WERI-Rb-1 (cell line): Measurements from ENCODE around the gene KSR1.
"Not testable (repeated sequence)": the region's sequence is repeated elsewhere in the genome, so short reads cannot be mapped to it uniquely, and the experiment has no call there.

Source experiments
- DNase-seq: peaks from one replicate; pipeline ENCODE4 v3.0.0-alpha.2; 2020
- H3K27ac ChIP-seq: fragments of 250-450 bp; sonication (Bioruptor Pico); 2 replicates; pipeline ENCODE4 v1.5.1; 2020; ENCODE audit warnings: mild to moderate bottlenecking, moderate library complexity
- H3K27me3 ChIP-seq: fragments of 250-450 bp; sonication (Bioruptor Pico); 2 replicates; pipeline ENCODE4 v1.5.1; 2021; ENCODE audit warnings: mild to moderate bottlenecking, low read depth, moderate library complexity; ENCODE audit not compliant: insufficient read depth, severe bottlenecking
- H3K36me3 ChIP-seq: fragments of 250-450 bp; sonication (Bioruptor Pico); 2 replicates; pipeline ENCODE4 v1.5.1; 2020; ENCODE audit warnings: mild to moderate bottlenecking, moderate library complexity
- H3K4me3 ChIP-seq: 2 replicates; pipeline ENCODE4 v1.5.1; 2011; ENCODE audit warnings: low read depth, mild to moderate bottlenecking, control low read depth, low read length
- H3K9me3 ChIP-seq: fragments of 250-450 bp; sonication (Bioruptor Pico); 2 replicates; pipeline ENCODE4 v1.5.1; 2021; ENCODE audit warnings: mild to moderate bottlenecking, moderate library complexity; ENCODE audit not compliant: severe bottlenecking
- TF ChIP-seq, protein P1 (sequence below): IDR thresholded peaks from 2 replicates; pipeline ENCODE4 v1.5.1; 2011; ENCODE audit warnings: low read depth, mild to moderate bottlenecking, control low read depth, inconsistent platforms, low read length

The KSR1 gene

DNA sequence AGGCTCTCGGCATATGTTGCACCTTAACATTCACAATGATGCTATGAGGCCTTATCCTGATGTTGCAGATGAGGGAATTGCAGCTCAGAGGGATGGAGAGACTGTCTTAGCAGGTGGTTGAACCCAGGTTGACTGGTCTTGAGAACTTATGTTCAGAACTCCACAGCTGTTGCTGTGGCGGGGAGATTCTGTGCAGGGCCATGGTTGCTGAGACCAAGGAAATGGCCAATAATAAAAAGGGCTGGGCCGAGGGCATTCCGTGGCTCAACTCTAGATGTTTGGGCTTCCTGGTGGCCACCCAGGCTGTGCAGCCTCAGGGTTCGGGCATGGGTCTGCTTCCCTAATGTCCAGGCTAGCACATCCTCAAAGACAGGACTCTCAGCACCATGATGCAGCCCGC, 5.9 kb downstream of the KSR1 start:
- no peak for DNase-seq
- H3K27ac ChIP-seq: no peak overlapping the region
- peaks cover 9% of the 10 kb centered on the region; the same call in 1 of the 2 replicates for H3K36me3 ChIP-seq
- H3K9me3 ChIP-seq: no peaks in the 10 kb centered on the region
- no peaks in the 10 kb centered on the region for H3K27me3 ChIP-seq
- TF ChIP-seq, protein P1, sequence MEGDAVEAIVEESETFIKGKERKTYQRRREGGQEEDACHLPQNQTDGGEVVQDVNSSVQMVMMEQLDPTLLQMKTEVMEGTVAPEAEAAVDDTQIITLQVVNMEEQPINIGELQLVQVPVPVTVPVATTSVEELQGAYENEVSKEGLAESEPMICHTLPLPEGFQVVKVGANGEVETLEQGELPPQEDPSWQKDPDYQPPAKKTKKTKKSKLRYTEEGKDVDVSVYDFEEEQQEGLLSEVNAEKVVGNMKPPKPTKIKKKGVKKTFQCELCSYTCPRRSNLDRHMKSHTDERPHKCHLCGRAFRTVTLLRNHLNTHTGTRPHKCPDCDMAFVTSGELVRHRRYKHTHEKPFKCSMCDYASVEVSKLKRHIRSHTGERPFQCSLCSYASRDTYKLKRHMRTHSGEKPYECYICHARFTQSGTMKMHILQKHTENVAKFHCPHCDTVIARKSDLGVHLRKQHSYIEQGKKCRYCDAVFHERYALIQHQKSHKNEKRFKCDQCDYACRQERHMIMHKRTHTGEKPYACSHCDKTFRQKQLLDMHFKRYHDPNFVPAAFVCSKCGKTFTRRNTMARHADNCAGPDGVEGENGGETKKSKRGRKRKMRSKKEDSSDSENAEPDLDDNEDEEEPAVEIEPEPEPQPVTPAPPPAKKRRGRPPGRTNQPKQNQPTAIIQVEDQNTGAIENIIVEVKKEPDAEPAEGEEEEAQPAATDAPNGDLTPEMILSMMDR: no peak
- no peak overlapping the region for H3K4me3 ChIP-seq

GRCh38 chr17:27462714-27463113, 6.5 kb downstream of the KSR1 start:
- DNase-seq: no peak
- no peak overlapping the region for H3K27ac ChIP-seq
- no peaks in the 10 kb centered on the region for H3K9me3 ChIP-seq
- peaks cover 9% of the 10 kb centered on the region; the same call in 1 of the 2 replicates for H3K36me3 ChIP-seq
- TF ChIP-seq, protein P1: no peak
- H3K27me3 ChIP-seq: no peaks in the 10 kb centered on the region
- H3K4me3 ChIP-seq: no peak overlapping the region

DNA sequence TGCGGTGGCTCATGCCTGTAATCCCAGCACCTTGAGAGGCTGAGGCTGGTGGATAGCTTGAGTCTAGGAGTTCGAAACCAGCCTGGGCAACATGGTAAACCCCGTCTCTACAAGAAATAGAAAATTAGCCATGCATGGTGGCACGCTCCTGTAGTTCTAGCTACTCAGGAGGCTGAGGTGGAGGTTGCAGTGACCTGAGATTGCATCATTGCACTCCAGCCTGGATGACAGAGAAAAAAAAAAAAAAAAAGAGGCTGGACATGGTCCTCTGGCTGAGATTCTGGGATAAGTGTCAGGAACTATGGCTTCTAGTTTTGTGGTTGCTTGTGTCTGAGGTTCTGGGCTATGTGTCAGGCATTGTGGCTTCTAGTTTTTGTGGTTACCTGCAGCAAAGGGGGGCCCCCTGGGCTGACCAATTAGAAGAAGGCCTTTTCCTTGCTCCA, 7.0 kb downstream of the KSR1 start:
- H3K4me3 ChIP-seq: no peak overlapping the region
- TF ChIP-seq, protein P1: no peak
- H3K27ac ChIP-seq: no peak overlapping the region
- H3K36me3 ChIP-seq: peaks cover 9% of the 10 kb centered on the region; the same call in 1 of the 2 replicates
- no peaks in the 10 kb centered on the region for H3K9me3 ChIP-seq
- H3K27me3 ChIP-seq: no peaks in the 10 kb centered on the region
- no peak for DNase-seq

GRCh38 chr17:27464019-27464418, 7.8 kb downstream of the KSR1 start:
- not testable (repeated sequence) for H3K9me3 ChIP-seq, H3K36me3 ChIP-seq, H3K27me3 ChIP-seq, H3K4me3 ChIP-seq, DNase-seq, H3K27ac ChIP-seq

DNA sequence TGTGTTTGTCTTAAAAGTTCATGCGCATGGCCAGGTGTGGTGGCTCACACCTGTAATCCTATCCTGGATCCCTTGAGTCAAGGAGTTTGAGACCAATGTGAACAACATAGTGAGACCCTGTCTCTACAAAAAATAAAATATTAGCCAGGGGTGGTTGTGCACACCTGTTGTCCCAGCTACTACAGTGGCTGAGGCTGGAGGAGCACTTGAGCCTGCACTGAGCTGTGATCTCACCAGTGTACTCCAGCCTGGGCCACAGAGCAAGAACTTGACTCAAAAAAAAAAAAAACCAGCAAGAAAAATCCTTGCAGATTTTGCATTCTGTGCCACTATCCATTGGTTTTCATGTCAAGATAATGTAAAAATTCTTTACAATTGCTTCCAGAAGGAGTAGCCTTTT, 8.2 kb downstream of the KSR1 start:
- H3K9me3 ChIP-seq: no peaks in the 10 kb centered on the region
- no peak overlapping the region for H3K4me3 ChIP-seq
- peaks cover 8% of the 10 kb centered on the region; the same call in 1 of the 2 replicates for H3K36me3 ChIP-seq
- no peaks in the 10 kb centered on the region for H3K27me3 ChIP-seq
- TF ChIP-seq, protein P1: no peak
- H3K27ac ChIP-seq: no peak overlapping the region
- DNase-seq: no peak

- H3K4me3 ChIP-seq, DNase-seq, H3K36me3 ChIP-seq, H3K9me3 ChIP-seq, H3K27ac ChIP-seq, H3K27me3 ChIP-seq: not testable (repeated sequence)
Measured at GRCh38 chr17:27465875-27466274, 9.6 kb downstream of the KSR1 start.

- no peaks in the 10 kb centered on the region for H3K9me3 ChIP-seq
- H3K36me3 ChIP-seq: no peaks in the 10 kb centered on the region
- H3K4me3 ChIP-seq: no peak overlapping the region
- TF ChIP-seq, protein P1: no peak
- DNase-seq: no peak
- no peaks in the 10 kb centered on the region for H3K27me3 ChIP-seq
- no peak overlapping the region for H3K27ac ChIP-seq
Measured at GRCh38 chr17:27466376-27466742, 10.1 kb downstream of the KSR1 start.
